ENCODE measurements around the gene ZIC1.

ZIC1 gene

GRCh38 chr3:147425388-147425850 lies 16.3 kb downstream of the ZIC1 start:
- H3K4me3 ChIP-seq (ENCODE audit: control insufficient read depth, low read depth, low read length), result no peak overlapping the region
- no peak for DNase-seq (ENCODE audit: low read depth)
- TF ChIP-seq, protein P1, sequence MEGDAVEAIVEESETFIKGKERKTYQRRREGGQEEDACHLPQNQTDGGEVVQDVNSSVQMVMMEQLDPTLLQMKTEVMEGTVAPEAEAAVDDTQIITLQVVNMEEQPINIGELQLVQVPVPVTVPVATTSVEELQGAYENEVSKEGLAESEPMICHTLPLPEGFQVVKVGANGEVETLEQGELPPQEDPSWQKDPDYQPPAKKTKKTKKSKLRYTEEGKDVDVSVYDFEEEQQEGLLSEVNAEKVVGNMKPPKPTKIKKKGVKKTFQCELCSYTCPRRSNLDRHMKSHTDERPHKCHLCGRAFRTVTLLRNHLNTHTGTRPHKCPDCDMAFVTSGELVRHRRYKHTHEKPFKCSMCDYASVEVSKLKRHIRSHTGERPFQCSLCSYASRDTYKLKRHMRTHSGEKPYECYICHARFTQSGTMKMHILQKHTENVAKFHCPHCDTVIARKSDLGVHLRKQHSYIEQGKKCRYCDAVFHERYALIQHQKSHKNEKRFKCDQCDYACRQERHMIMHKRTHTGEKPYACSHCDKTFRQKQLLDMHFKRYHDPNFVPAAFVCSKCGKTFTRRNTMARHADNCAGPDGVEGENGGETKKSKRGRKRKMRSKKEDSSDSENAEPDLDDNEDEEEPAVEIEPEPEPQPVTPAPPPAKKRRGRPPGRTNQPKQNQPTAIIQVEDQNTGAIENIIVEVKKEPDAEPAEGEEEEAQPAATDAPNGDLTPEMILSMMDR (conservative IDR thresholded peaks at IDR 0.05; ENCODE audit: control insufficient read depth, insufficient read depth, low read depth, low read length), result no peak

DNA sequence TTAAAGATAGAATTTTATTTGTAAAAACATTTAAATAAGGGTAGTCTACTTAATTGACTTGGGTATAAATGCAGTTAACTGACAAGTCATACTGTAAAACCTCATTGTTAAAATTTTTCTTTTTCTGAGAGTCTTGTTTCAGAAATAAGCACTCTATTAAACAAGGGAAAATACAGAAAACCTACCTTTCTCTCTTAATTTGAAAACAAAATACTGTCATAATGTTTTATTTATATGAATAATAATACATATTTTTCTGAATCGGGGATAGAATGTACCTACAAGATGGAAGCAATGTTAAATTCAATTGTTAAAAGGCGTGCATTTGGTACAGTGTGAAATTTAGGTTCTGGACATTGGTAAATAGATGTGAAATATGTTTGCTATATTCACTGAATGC lies 17.8 kb downstream of the ZIC1 start:
- TF ChIP-seq, protein P1 (conservative IDR thresholded peaks at IDR 0.05; ENCODE audit: control insufficient read depth, insufficient read depth, low read depth, low read length), result no peak
- no peak overlapping the region for H3K4me3 ChIP-seq (ENCODE audit: control insufficient read depth, low read depth, low read length)
- DNase-seq (ENCODE audit: low read depth), result no peak

DNA sequence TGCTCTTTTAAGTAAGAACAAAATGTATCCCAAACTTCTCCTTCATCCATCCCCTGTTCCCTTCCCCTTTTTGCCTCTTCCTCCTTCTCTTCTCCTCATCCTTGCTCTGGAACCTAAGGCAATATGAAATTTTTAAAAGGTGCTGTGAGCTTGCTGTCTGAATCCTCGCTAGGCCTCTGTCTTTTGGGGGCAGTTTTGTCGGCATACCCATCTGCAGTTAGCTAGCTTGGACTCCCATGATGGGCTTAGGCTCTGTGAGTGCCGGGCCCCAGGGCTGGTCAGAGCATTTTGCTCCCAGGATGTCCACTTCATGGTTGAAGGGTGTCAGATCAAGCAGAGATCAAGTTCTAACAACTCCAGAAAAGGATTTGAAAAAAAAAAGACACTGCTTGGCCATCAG lies 18.6 kb downstream of the ZIC1 start:
- DNase-seq (ENCODE audit: low read depth), result no peak
- H3K4me3 ChIP-seq (ENCODE audit: control insufficient read depth, low read depth, low read length), result no peak overlapping the region
- TF ChIP-seq, protein P1 (conservative IDR thresholded peaks at IDR 0.05; ENCODE audit: control insufficient read depth, insufficient read depth, low read depth, low read length), result no peak

DNA sequence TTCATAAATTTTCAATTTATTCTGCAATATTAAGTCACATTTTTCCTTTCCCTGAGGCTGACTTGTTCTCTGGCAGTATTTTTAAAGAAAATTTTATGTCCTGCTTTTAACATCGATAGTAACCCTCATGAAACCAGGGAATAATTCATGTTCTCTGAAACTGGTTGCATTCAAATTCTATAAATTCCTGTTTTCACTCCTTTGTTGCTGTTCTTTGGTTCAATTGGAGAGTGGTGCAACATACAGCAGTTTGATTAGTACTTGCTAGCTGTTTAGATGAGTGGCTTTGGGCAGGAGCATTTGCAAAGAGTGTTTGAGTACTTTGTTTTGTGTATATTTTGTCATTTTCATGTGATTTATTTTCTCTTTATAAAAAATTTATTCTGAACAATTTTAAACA lies 19.2 kb downstream of the ZIC1 start:
- H3K4me3 ChIP-seq (ENCODE audit: control insufficient read depth, low read depth, low read length), result no peak overlapping the region
- no peak for DNase-seq (ENCODE audit: low read depth)
- TF ChIP-seq, protein P1 (conservative IDR thresholded peaks at IDR 0.05; ENCODE audit: control insufficient read depth, insufficient read depth, low read depth, low read length), result no peak

- H3K4me3 ChIP-seq (ENCODE audit: control insufficient read depth, low read depth, low read length), result no peak overlapping the region
- no peak for DNase-seq (ENCODE audit: low read depth)
- TF ChIP-seq, protein P1 (conservative IDR thresholded peaks at IDR 0.05; ENCODE audit: control insufficient read depth, insufficient read depth, low read depth, low read length), result no peak
These were observed 19.6 kb downstream of the ZIC1 start for GRCh38 chr3:147428754-147429153.

DNA sequence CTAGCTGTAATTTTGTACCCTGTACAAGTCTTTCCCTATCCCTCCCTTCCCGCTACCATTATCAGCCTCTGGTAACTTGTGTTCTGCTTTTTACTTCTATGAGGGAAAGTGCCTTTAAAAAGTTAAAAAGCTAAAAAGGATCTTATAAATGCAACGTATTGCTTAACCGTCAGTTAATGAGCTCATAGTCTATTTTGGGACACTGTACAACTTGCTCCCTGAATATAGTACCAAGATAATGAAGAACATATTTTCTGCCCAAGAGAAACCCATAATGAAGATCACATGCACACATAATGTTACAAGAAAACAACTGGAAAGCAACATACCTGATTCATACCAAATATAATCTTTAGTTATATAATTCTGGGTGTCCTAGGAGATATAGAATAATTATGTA lies 22.6 kb downstream of the ZIC1 start:
- TF ChIP-seq, protein P1 (conservative IDR thresholded peaks at IDR 0.05; ENCODE audit: control insufficient read depth, insufficient read depth, low read depth, low read length), result no peak
- peak; percentile 69 for DNase-seq (ENCODE audit: low read depth)
- H3K4me3 ChIP-seq (ENCODE audit: control insufficient read depth, low read depth, low read length), result no peak overlapping the region

GRCh38 chr3:147447224-147447623 lies 38.1 kb downstream of the ZIC1 start:
- no peak overlapping the region for H3K4me3 ChIP-seq (ENCODE audit: control insufficient read depth, low read depth, low read length)
- TF ChIP-seq, protein P1 (conservative IDR thresholded peaks at IDR 0.05; ENCODE audit: control insufficient read depth, insufficient read depth, low read depth, low read length), result no peak
- no peak for DNase-seq (ENCODE audit: low read depth)

Measured in fibroblast of mammary gland (primary cell).